ENCODE results near the gene MICALL1.

MICALL1 gene

DNA sequence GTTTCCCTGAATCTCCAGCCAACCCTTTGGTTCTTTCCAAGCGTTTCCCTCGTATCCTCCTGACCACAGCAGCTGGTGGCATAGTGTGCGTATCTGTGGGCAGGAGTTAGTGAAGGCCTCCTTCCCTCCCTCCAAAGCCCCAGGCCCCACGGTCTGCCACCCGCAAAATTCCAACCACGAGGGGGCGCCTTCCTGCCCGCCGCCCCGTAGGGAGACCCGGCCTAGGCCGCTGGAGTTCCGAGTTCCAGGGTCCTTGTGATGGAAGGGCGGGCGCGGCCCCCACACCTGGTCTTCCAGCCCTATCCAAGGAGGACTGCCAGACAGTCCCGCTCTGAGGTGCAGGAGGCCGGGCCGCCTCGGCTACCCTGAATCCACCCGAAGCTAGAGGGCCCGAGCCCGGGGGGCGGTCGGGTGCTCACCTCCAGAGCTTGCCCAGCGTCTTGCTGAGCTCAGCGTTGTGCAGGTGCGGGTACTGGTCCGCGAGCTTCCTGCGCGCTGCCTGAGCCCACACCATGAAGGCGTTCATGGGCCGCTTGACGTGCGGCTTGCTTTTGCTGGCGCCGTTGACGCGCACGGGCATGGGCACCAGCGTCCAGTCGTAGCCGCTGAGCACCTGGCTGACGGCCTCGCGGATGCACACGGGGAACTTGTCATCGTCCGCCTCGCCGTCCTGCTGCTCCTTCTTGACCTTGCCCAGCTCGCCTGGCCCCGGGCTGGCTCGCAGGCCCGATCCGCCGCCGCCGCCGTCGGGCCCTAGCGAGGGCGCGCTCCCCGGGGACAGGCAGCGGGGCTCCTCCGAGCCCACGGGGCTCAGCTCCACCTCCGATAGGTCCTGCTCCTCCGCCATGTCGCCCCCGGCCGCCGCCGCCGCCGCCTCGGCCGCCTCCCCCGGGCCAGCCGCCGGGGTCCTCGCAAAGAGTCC is 77.1 kb downstream of the MICALL1 start:
- no peak for DNase-seq (ENCODE audit: low read depth in 1 of 2, low spot score in 1 of 2)

DNA sequence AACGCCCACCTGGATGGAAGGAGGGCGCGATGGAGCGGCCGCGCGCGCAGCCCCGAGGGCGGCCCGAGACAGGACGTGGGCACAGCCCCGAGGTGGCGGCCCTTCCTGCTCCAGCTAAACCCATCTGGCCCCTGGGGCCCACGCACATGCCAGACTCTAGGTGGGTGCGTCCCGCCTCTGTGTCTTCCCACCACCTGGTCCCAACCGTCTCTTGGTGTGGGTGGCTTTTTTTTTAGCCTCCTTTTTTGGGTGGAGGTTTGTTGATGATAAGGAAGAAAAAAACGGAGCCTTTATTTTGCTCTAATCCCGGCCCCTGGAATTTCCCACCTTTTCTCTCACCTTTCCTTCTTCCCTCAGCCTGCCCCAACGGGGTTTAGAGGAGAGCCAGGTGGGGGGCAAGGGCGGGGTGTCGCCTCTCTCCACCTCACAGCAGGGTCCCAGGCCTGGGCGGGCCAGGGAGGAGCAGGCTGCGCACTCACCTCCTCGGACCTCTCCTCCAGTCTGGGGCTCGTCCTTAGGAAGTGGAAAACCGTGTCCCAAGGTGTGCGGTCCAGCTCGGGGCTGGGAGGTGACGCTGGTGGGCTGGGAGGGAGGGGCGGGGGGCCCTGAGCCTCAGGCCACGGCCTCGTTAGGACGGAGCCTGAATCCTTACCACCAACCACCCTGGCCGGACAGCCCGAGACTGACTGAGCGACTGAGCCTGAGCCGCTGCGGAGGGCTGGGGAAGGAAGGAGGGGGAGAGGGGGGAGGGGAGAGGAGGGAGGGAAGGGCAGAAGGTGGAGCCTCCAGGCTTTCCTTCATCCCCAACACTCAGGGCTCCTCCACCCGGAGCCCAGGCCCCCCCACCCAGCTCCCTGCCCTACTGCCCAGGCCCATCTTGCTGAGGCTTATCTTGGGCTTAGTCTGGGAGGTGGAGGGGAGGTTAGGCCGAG is 78.0 kb downstream of the MICALL1 start, which contains the start of gene SOX10:
TSS of gene SOX10 (minus strand) at position 696 of the 932 bp plus-strand sequence. CDS start 771 bp downstream, outside the sequence.
- no peak for DNase-seq (ENCODE audit: low read depth in 1 of 2, low spot score in 1 of 2)

DNA sequence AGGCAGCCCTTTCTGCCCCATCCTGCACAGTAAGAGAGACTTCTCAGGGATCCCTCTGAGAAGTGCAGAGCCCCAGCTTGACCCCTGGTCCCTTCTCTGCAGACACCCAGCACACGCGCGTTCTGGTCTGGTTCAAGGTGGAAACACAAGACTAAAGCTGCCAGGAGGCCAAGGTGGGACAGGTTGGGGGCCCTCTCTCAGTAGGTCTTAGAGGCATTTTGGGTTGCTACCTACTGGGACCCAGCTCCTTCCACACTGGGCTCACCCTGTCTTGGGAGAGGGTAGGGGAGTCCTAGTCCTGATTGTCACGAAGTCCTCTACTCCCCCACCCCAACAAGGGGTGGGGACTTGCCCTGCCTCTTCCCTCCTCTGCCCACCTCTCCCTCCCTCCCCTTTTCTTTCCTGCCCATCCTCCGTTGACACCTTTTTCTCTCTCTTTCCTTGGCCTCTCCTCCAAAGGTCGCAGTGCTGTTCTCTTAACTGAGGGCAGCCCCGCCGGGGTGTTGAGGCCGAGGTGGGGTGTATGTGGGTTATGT is 79.0 kb downstream of the MICALL1 start:
- no peak for DNase-seq (ENCODE audit: low read depth in 1 of 2, low spot score in 1 of 2)

DNA sequence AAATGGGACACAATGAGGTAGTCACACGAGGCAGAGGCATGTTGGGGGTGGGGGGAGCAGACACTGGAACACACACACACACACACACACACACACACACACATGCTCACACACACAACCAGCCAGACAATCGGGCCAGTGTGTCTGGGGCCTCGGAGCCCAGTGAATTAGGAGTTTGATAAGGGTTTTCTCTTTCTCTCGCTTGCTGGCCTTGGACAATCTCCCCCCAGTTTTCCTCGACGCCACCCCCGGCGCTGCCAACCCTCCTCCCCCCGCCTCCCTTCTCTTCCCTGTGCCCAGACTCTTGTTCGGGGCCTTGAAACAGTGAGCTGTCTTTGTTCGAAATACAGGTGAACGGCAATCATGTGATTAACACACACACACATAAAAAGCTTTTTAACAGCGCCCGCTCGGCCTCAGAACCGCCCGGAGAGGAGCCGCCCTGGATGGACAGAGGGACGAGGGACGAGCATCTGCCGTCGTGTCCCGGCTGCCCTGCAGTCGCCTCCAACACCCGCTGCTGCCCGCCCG is 79.7 kb downstream of the MICALL1 start:
- DNase-seq (ENCODE audit: low read depth in 1 of 2, low spot score in 1 of 2), result no peak

DNA sequence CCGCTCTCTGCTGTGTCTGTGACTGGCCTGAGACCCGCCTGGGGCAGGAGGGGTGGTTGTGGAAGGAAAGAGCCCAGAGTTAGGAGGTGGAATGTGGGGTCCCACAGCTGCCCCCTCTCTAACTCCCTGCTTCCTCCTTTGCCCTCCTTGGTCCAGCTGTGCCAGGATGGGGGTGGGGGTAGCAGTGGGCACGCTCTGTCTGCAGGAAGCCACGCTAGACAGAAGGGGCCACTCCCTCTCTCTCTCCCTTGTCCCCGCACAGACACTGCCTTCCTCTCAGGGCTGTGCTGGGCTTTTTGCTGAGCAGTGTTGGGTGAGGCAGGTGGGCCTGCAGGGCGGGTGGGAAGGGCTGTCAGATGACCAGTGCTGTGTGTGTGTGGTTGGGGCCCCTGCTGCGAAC is 80.3 kb downstream of the MICALL1 start:
- no peak for DNase-seq (ENCODE audit: low read depth in 1 of 2, low spot score in 1 of 2)

DNA sequence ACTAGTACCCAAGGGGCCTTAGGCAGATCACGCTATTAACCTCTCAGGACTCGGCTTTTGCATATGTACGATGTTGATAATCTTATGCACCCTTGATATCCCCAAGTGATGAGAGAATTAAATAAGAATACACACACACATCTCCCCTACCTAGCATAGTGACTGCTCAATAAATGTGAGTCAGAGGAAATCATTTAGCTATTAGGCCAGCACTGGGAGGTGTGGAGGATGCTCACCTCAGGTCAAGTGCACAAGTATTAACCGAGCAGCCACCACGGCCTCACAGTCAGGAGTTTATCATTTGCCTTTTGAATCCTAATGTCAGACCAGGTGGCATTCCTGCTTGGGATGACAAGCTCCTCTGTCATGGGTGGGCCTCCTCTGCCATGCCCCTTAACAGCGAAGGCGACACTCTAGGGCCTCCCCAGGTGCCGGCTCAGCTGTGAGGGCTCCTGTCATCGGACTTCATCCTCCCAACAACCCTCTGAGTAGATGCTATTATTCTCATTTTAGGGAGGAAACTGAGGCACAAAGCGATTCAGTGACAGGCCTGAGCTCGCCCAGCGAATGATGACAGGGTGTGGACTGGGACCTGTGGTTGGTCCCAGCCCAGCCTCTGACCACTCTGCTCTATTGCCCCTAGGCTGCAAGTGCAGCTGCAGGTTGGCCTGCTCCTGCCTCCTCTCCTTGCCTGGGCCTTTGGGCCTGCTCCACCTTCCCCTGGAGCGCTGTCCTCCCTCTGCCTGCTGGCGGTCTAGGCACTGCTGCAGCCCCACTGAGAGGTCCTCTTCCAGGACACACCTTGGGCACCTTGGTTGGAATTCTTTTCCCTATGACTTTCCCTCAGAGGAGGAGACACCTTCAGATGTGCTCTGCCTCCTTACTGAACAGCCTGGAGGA is 83.3 kb downstream of the MICALL1 start:
- DNase-seq (ENCODE audit: low read depth in 1 of 2, low spot score in 1 of 2), result no peak

DNA sequence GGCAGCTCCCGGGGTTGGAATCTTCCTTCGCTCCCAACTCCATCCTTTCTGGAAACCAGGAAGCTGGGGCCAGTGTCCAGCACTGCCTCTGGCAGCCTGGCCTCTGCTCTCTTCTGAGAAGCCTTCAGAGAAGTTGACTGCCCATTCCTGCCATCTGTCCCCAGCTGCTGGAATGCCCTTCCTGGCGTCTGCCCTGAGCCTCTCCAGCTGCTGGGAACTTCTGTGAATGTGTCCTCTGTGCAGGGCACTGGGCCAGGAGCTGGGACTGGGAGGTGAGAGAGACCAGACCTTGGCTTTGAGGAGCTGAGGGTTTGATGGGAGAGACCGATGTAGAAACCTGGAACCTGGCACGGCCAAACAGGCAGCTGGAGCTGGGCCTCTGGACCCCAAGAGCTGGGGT is 84.2 kb downstream of the MICALL1 start:
- DNase-seq (ENCODE audit: low read depth in 1 of 2, low spot score in 1 of 2), result no peak

DNA sequence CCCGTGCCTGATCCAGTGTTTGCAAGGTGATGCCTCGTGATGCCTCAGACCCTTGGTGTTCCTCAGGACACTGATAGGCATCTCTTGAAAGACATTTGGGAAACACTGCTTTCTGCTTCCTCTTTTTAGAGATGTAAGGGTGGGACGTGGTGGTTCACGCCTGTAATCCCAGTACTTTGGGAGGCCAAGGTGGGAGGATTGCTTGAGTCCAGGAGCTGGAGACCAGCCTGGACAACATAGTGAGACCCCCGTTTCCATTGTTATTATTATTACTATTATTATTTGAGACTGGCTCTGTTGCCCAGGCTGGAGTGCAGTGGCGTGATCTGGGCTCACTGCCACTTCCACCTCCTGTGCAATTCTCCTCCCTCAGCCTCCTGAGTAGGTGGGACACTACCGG is 84.8 kb downstream of the MICALL1 start:
- no peak for DNase-seq (ENCODE audit: low read depth in 1 of 2, low spot score in 1 of 2)

DNA sequence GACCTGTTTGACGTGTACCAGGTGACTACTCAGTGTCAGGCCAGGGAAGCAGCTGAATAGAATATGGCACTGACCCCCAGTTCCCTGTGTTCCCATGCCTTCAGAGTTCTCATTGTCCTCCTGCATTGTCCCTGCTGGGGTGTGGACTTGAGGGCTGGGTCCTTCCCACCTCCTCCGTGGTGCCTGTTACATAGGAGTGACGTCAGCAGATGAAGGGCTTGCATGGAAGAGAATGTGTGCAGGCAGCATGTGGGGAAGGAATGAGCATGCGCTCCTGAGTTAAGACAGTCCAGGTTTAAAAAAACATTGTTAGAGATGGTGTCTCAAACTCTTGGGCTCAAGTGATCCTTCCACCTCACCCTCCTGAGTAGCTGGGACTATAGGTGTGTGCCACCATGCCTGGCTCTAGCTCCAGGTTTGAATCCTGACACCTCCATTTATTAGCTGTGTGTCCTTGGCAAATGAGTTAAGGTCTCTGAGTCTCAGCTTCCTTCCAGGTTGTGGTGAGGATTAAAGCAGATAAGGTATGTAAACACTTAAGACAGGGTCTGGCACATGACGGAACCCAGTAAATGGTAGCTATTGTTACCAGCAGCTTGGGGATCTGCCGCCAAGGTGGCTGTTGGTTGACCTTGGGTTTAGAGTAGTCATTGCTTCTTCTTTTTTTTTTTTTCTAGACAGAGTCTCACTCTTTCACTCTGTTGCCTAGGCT is 85.8 kb downstream of the MICALL1 start:
- DNase-seq (ENCODE audit: low read depth in 1 of 2, low spot score in 1 of 2), result no peak

Data from activated CD4-positive, alpha-beta T cell treated with anti-CD3 and anti-CD28 coated beads, Interleukin-2, amount 50 U/mL, for 24 hours (primary cell).